A673 (cell line): ENCODE results near the gene SLC5A6.

Source experiments
- EZH2 ChIP-seq: fragments of 200-600 bp; sonication (generic); IDR thresholded peaks from 2 replicates; pipeline ENCODE4 v1.6.1; 2017; ENCODE audit warnings: borderline replicate concordance, low read depth, mild to moderate bottlenecking, mixed read lengths, antibody characterized with exemption, low read length; ENCODE audit not compliant: poor library complexity, severe bottlenecking
- TF ChIP-seq, protein P1 (sequence below): fragments of 300-800, 200-600 bp; sonication (generic); conservative IDR thresholded peaks from 2 replicates; pipeline ENCODE4 v1.5.1; 2017; ENCODE audit warnings: low read depth, mild to moderate bottlenecking, antibody characterized with exemption, low read length, moderate library complexity, mixed read lengths

DNA sequence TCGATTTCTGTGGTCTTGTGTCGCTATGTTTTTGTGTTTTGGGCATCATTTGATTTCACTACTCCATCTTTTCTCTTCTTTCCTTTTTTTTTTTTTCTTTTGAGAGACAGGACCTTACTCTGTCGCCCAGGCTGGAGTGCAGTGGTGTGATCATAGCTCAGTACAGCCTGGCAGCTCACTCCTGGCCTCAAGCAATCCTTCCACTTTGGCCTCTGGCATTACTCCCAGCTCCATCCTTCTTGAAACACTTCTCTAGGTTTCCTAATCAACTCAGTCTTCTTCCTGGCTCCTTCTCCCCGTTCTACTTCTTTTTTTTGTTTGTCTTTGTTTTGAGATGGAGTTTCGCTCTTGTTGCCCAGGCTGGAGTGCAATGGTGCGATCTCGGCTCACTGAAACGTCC, 36.7 kb downstream of the SLC5A6 start:
- TF ChIP-seq, protein P1, sequence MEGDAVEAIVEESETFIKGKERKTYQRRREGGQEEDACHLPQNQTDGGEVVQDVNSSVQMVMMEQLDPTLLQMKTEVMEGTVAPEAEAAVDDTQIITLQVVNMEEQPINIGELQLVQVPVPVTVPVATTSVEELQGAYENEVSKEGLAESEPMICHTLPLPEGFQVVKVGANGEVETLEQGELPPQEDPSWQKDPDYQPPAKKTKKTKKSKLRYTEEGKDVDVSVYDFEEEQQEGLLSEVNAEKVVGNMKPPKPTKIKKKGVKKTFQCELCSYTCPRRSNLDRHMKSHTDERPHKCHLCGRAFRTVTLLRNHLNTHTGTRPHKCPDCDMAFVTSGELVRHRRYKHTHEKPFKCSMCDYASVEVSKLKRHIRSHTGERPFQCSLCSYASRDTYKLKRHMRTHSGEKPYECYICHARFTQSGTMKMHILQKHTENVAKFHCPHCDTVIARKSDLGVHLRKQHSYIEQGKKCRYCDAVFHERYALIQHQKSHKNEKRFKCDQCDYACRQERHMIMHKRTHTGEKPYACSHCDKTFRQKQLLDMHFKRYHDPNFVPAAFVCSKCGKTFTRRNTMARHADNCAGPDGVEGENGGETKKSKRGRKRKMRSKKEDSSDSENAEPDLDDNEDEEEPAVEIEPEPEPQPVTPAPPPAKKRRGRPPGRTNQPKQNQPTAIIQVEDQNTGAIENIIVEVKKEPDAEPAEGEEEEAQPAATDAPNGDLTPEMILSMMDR, result no peak
- no peak for TF ChIP-seq EZH2
